Ovary (tissue), 3 donors: ENCODE results near the gene OLFML2A.

Source experiments
- CTCF ChIP-seq, 3 donors: fragments of 450-650 bp in 2 of 3; fragments of 200-600 bp in 1 of 3; IDR thresholded peaks; one replicate each; pipeline versions ENCODE4 v1.5.1 to v1.8.0; 2016 to 2022; ENCODE audit warnings: antibody characterized with exemption in 3 of 3, mild to moderate bottlenecking in 1 of 3
- EP300 ChIP-seq: sonication (generic); formaldehyde crosslinking; IDR thresholded peaks from one replicate; pipeline ENCODE4 v1.6.1; 2017; ENCODE audit warnings: antibody characterized with exemption
- POLR2A ChIP-seq: fragments of 450-650 bp; IDR thresholded peaks from one replicate; pipeline ENCODE4 v1.6.1; 2017; ENCODE audit warnings: antibody characterized with exemption, mild to moderate bottlenecking, moderate library complexity
- donor health status: DM: no; HTN: no; CAD: no.

- no peak for TF ChIP-seq POLR2A
- no peak for TF ChIP-seq CTCF (IDR thresholded peaks at IDR 0.05)
- no peak for TF ChIP-seq EP300
Observed at GRCh38 chr9:124743686-124744348, 33.1 kb upstream of the OLFML2A start.
